Neural cell (in vitro differentiated cells): ENCODE results near the gene UFD1. TPM values are rescaled to one million over a fixed set of nuclear protein-coding genes. Genes with fewer than 3 reads are reported as not detected.

ENCODE experiments used
- H2AFZ ChIP-seq: fragments of 200-600, 300-800 bp; sonication (generic), shearing (Covaris generic); 2 replicates; pipeline ENCODE4 v1.6.0; 2014; ENCODE audit warnings: low read depth, mild to moderate bottlenecking, antibody characterized with exemption, low read length, moderate library complexity
- H3F3A ChIP-seq: fragments of 200-600 bp; shearing (Covaris generic); 2 replicates; pipeline ENCODE4 v1.6.1; 2016; ENCODE audit warnings: mild to moderate bottlenecking, moderate library complexity, mixed read lengths, antibody characterized with exemption, low read length; ENCODE audit not compliant: insufficient read depth, poor library complexity, severe bottlenecking
- H3K27ac ChIP-seq: fragments of 200-600, 300-800 bp; sonication (generic), shearing (Covaris generic); 2 replicates; pipeline ENCODE4 v1.5.1; 2014; ENCODE audit warnings: mild to moderate bottlenecking, low read length, moderate library complexity
- H3K27me3 ChIP-seq: fragments of 300-800, 200-600 bp; sonication (generic), shearing (Covaris generic); 2 replicates; pipeline ENCODE4 v1.6.0; 2014; ENCODE audit warnings: mild to moderate bottlenecking, low read depth, low read length, moderate library complexity; ENCODE audit not compliant: insufficient read depth
- H3K36me3 ChIP-seq: fragments of 300-800, 200-600 bp; sonication (generic), shearing (Covaris generic); 2 replicates; pipeline ENCODE4 v1.5.1; 2014; ENCODE audit warnings: mild to moderate bottlenecking, antibody characterized with exemption, low read length, moderate library complexity; ENCODE audit not compliant: insufficient read depth
- H3K4me2 ChIP-seq: fragments of 300-800, 200-600 bp; sonication (generic), shearing (Covaris generic); 2 replicates; pipeline ENCODE4 v1.6.0; 2014; ENCODE audit warnings: mild to moderate bottlenecking, low read length
- H3K4me3 ChIP-seq: fragments of 300-800, 200-600 bp; sonication (generic), shearing (Covaris generic); 2 replicates; pipeline ENCODE4 v1.5.1; 2014; ENCODE audit warnings: mild to moderate bottlenecking, low read length, moderate library complexity
- H3K79me2 ChIP-seq: fragments of 200-600 bp; shearing (Covaris generic); replicated peaks from 2 replicates; pipeline ENCODE4 v1.6.0; 2014; ENCODE audit warnings: mild to moderate bottlenecking, low read length, moderate library complexity; ENCODE audit not compliant: insufficient read depth
- H3K9ac ChIP-seq: fragments of 300-800, 200-600 bp; sonication (generic), shearing (Covaris generic); 2 replicates; pipeline ENCODE4 v1.6.1; 2016; ENCODE audit warnings: mild to moderate bottlenecking, low read length, mixed read lengths
- H3K9me2 ChIP-seq: fragments of 200-600 bp; shearing (Covaris generic); 2 replicates; pipeline ENCODE4 v1.6.1; 2016; ENCODE audit warnings: mild to moderate bottlenecking, low read length, mixed read lengths; ENCODE audit not compliant: insufficient read depth
- H3K9me3 ChIP-seq: fragments of 200-600, 300-800 bp; sonication (generic), shearing (Covaris generic); 2 replicates; pipeline ENCODE4 v1.6.1; 2016; ENCODE audit warnings: mild to moderate bottlenecking, mixed run types, low read length, moderate library complexity, mixed read lengths
- H4K20me1 ChIP-seq: fragments of 200-600 bp; shearing (Covaris generic); 2 replicates; pipeline ENCODE4 v1.6.1; 2016; ENCODE audit warnings: mild to moderate bottlenecking, mixed run types; ENCODE audit not compliant: insufficient read depth
- CTCF ChIP-seq: fragments of 450-650 bp; IDR thresholded peaks from 2 replicates; pipeline ENCODE4 v1.5.1; 2014; ENCODE audit warnings: antibody characterized with exemption, mild to moderate bottlenecking, moderate library complexity; ENCODE audit not compliant: poor library complexity, severe bottlenecking
- EP300 ChIP-seq: fragments of 450-650 bp; conservative IDR thresholded peaks from 2 replicates; pipeline ENCODE4 v1.6.1; 2014; ENCODE audit warnings: antibody characterized with exemption, mild to moderate bottlenecking, moderate library complexity; ENCODE audit not compliant: poor library complexity, severe bottlenecking
- EZH2 ChIP-seq: fragments of 200-600, 300-800 bp; shearing (Covaris generic), sonication (generic); IDR thresholded peaks from 2 replicates; pipeline ENCODE4 v1.6.1; 2014; ENCODE audit warnings: antibody characterized with exemption, low read length, borderline replicate concordance, mild to moderate bottlenecking; ENCODE audit not compliant: insufficient read depth, poor library complexity, severe bottlenecking
- MXI1 ChIP-seq: fragments of 450-650 bp; conservative IDR thresholded peaks from 2 replicates; pipeline ENCODE4 v1.6.1; 2014; ENCODE audit warnings: antibody characterized with exemption, mild to moderate bottlenecking; ENCODE audit not compliant: poor library complexity, severe bottlenecking
- POLR2AphosphoS5 ChIP-seq: IDR thresholded peaks from 2 replicates; pipeline ENCODE4 v1.6.1; 2012
- RAD21 ChIP-seq: fragments of 450-650 bp; conservative IDR thresholded peaks from 2 replicates; pipeline ENCODE4 v1.6.1; 2014; ENCODE audit warnings: antibody characterized with exemption, mild to moderate bottlenecking, moderate library complexity
- REST ChIP-seq: IDR thresholded peaks from 2 replicates; pipeline ENCODE4 v1.6.1; 2012; ENCODE audit warnings: borderline replicate concordance
- SMC3 ChIP-seq: fragments of 450-650 bp; conservative IDR thresholded peaks from 2 replicates; pipeline ENCODE4 v1.6.1; 2014; ENCODE audit warnings: antibody characterized with exemption, mild to moderate bottlenecking, moderate library complexity; ENCODE audit not compliant: poor library complexity
- TAF1 ChIP-seq: IDR thresholded peaks from 2 replicates; pipeline ENCODE4 v1.6.1; 2012; ENCODE audit warnings: low read depth
- polyA plus RNA-seq: library from polyadenylated mRNA; depleted of rRNA; stranded (reverse); fragments of >200 nt; gene quantifications from 2 replicates; pipeline ENCODE4 v1.2.3, GENCODE V29; 2014

UFD1 gene
- polyA plus RNA-seq, 1 donor from 2014 or later = 56.9 TPM

GRCh38 chr22:19443544-19444211, 35.3 kb downstream of the UFD1 start:
- Histone ChIP-seq H3K79me2 (peaks cover 68% of the 10 kb centered on the region), H3K36me3 (peaks cover 9% of the 10 kb centered on the region), H4K20me1 (no peaks in the 10 kb centered on the region), H2AFZ (no peak overlapping the region), H3F3A (no peaks in the 10 kb centered on the region), H3K27me3 (no peaks in the 10 kb centered on the region), H3K27ac (no peak overlapping the region), H3K9ac (no peak overlapping the region), H3K4me3 (no peak overlapping the region), H3K4me2 (no peak overlapping the region), H3K9me2 (no peaks in the 10 kb centered on the region), H3K9me3 (no peaks in the 10 kb centered on the region)
- no peak for TF ChIP-seq CTCF
- no peak for TF ChIP-seq SMC3
- TF ChIP-seq REST = no peak
- no peak for TF ChIP-seq EZH2
- no peak for TF ChIP-seq TAF1
- no peak for TF ChIP-seq EP300
- no peak for TF ChIP-seq POLR2AphosphoS5
- TF ChIP-seq RAD21 = no peak
- TF ChIP-seq MXI1 = no peak

GRCh38 chr22:19442166-19442565, 36.8 kb downstream of the UFD1 start:
- no peaks in the 10 kb centered on the region for H3K9me2 ChIP-seq
- no peaks in the 10 kb centered on the region for H4K20me1 ChIP-seq
- H3K9me3 ChIP-seq = no peaks in the 10 kb centered on the region
- H3K4me3 ChIP-seq = no peak overlapping the region
- TF ChIP-seq POLR2AphosphoS5 (no peak), REST (no peak), MXI1 (no peak), EP300 (no peak), TAF1 (no peak), RAD21 (no peak)
- peaks cover 9% of the 10 kb centered on the region for H3K36me3 ChIP-seq
- H3F3A ChIP-seq = no peaks in the 10 kb centered on the region
- H3K4me2 ChIP-seq = no peak overlapping the region
- H2AFZ ChIP-seq = no peak overlapping the region
- no peak overlapping the region for H3K27ac ChIP-seq
- H3K79me2 ChIP-seq = peaks cover 61% of the 10 kb centered on the region
- no peaks in the 10 kb centered on the region for H3K27me3 ChIP-seq
- no peak overlapping the region for H3K9ac ChIP-seq
